Measurements from ENCODE around the gene PGD.

Gene PGD

DNA sequence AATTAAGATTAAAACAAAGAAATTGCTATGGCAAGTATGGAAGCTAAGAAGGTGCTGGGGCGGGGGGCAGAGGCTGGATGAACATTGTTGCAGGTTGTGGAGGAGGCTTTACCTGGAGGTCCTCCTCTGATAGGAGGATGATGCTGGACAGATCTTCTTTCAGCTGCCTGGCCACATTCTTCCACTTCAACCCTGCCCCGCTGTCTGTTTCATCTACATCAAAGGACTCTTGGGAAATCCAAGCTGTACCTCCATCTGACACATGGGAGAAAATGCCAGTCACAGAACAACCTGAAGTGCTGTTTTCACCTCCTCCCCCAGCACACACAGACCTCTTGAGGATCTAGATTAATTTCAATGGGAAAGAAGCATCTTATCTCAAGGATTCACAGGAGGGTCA, 68.2 kb downstream of the PGD start:
- no peak for TF ChIP-seq EZH2phosphoT487 (conservative IDR thresholded peaks at IDR 0.05; ENCODE audit: low read length)
- TF ChIP-seq, protein P1, sequence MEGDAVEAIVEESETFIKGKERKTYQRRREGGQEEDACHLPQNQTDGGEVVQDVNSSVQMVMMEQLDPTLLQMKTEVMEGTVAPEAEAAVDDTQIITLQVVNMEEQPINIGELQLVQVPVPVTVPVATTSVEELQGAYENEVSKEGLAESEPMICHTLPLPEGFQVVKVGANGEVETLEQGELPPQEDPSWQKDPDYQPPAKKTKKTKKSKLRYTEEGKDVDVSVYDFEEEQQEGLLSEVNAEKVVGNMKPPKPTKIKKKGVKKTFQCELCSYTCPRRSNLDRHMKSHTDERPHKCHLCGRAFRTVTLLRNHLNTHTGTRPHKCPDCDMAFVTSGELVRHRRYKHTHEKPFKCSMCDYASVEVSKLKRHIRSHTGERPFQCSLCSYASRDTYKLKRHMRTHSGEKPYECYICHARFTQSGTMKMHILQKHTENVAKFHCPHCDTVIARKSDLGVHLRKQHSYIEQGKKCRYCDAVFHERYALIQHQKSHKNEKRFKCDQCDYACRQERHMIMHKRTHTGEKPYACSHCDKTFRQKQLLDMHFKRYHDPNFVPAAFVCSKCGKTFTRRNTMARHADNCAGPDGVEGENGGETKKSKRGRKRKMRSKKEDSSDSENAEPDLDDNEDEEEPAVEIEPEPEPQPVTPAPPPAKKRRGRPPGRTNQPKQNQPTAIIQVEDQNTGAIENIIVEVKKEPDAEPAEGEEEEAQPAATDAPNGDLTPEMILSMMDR (IDR thresholded peaks at IDR 0.05; ENCODE audit: insufficient read depth, low read length, poor library complexity, severe bottlenecking): no peak
- Histone ChIP-seq H3K4me2 (ENCODE audit: low read depth, low read length, poor library complexity, severe bottlenecking) (no peak overlapping the region), H3K4me3 (ENCODE audit: insufficient read depth, low read length, poor library complexity, severe bottlenecking) (no peak overlapping the region), H3K9me2 (replicated peaks; ENCODE audit: insufficient read depth, low read length) (no peaks in the 10 kb centered on the region), H3F3A (ENCODE audit: insufficient read depth) (no peaks in the 10 kb centered on the region), H3K36me3 (ENCODE audit: low read length) (peaks cover 4% of the 10 kb centered on the region; the same call in 1 of the 2 replicates), H3K9ac (ENCODE audit: low read length) (no peak overlapping the region), H3K79me2 (ENCODE audit: insufficient read depth, low read length) (peaks cover 16% of the 10 kb centered on the region), H2AFZ (ENCODE audit: low read depth, low read length, severe bottlenecking) (no peak overlapping the region), H4K20me1 (ENCODE audit: low read depth, low read length) (no peaks in the 10 kb centered on the region), H3K9me3 (ENCODE audit: insufficient read depth, low read length) (no peaks in the 10 kb centered on the region), H3K27ac (ENCODE audit: low read depth, low read length) (no peak overlapping the region), H3K27me3 (ENCODE audit: low read length) (no peaks in the 10 kb centered on the region)

DNA sequence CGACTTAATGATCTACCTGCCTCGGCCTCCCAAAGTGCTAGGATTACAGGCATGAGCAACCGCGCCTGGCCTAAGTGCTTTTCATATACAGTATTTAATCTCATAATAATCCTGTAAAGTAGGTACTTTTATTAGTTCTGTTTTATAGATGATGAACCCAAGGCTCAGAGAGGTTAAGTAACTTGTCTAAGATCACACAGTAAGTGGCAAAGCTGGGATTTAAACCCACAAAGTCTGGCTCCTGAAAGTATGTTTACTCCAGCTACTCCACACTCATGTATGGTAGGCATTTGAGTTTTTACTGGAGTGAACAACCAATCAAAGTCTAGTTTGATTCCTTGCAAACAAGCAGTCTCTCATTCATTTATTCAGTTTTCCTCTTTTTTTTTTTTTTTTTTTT, 71.2 kb downstream of the PGD start:
- no peaks in the 10 kb centered on the region for H4K20me1 ChIP-seq (ENCODE audit: low read depth, low read length)
- no peaks in the 10 kb centered on the region for H3K9me3 ChIP-seq (ENCODE audit: insufficient read depth, low read length)
- H3K27ac ChIP-seq (ENCODE audit: low read depth, low read length): no peak overlapping the region
- TF ChIP-seq, protein P1 (IDR thresholded peaks at IDR 0.05; ENCODE audit: insufficient read depth, low read length, poor library complexity, severe bottlenecking): no peak
- no peak for TF ChIP-seq EZH2phosphoT487 (conservative IDR thresholded peaks at IDR 0.05; ENCODE audit: low read length)
- H3F3A ChIP-seq (ENCODE audit: insufficient read depth): peaks cover 18% of the 10 kb centered on the region
- H3K27me3 ChIP-seq (ENCODE audit: low read length): no peaks in the 10 kb centered on the region
- H3K79me2 ChIP-seq (ENCODE audit: insufficient read depth, low read length): peaks cover 22% of the 10 kb centered on the region
- H3K36me3 ChIP-seq (ENCODE audit: low read length): peaks cover 4% of the 10 kb centered on the region; the same call in 1 of the 2 replicates
- H3K9ac ChIP-seq (ENCODE audit: low read length): no peak overlapping the region
- H2AFZ ChIP-seq (ENCODE audit: low read depth, low read length, severe bottlenecking): no peak overlapping the region
- no peaks in the 10 kb centered on the region for H3K9me2 ChIP-seq (replicated peaks; ENCODE audit: insufficient read depth, low read length)
- no peak overlapping the region for H3K4me3 ChIP-seq (ENCODE audit: insufficient read depth, low read length, poor library complexity, severe bottlenecking)
- no peak overlapping the region for H3K4me2 ChIP-seq (ENCODE audit: low read depth, low read length, poor library complexity, severe bottlenecking)

All from SU-DHL-6 (cell line).